HEK293T (cell line): ENCODE results near the gene RAB22A.
A peak's percentile ranks its signal among the peaks of the same experiment; 100 is the strongest.

Experiments
- CTCF ChIA-PET: fragments of 350-600 bp; formaldehyde crosslinking; extraction: SDS; loops from one replicate; lab custom pipeline; 2021; ENCODE audit warnings: antibody characterized with exemption, inconsistent platforms; lab: Yijun Ruan, JAX
- POLR2A ChIA-PET: fragments of 350-600 bp; formaldehyde crosslinking; extraction: SDS; loops from one replicate; lab custom pipeline; 2020; ENCODE audit warnings: antibody characterized with exemption, inconsistent platforms; lab: Yijun Ruan, JAX
- DNase-seq: peaks from one replicate; pipeline ENCODE4 v3.0.0; 2012; ENCODE audit warnings: mixed read lengths; ENCODE audit errors: extremely low spot score
- ARNT ChIP-seq: fragments of 450-650 bp; IDR thresholded peaks from 2 replicates; pipeline ENCODE4 v1.6.1; 2017; ENCODE audit warnings: mild to moderate bottlenecking
- BHLHE40 ChIP-seq: fragments of 450-650 bp; IDR thresholded peaks from 2 replicates; pipeline ENCODE4 v1.6.1; 2016; ENCODE audit warnings: mild to moderate bottlenecking, moderate library complexity, borderline replicate concordance
- CTBP1 ChIP-seq: fragments of 450-650 bp; IDR thresholded peaks from 2 replicates; pipeline ENCODE4 v1.6.1; 2016; ENCODE audit warnings: borderline replicate concordance
- ELF4 ChIP-seq: fragments of 450-650 bp; IDR thresholded peaks from 2 replicates; pipeline ENCODE4 v1.6.1; 2017; ENCODE audit warnings: antibody characterized with exemption
- FOXA1 ChIP-seq: fragments of 450-650 bp; IDR thresholded peaks from 2 replicates; pipeline ENCODE4 v1.6.1; 2016; ENCODE audit warnings: mild to moderate bottlenecking
- FOXK2 ChIP-seq: fragments of 450-650 bp; IDR thresholded peaks from 2 replicates; pipeline ENCODE4 v1.6.1; 2016; ENCODE audit warnings: mild to moderate bottlenecking
- FOXM1 ChIP-seq: fragments of 450-650 bp; IDR thresholded peaks from 2 replicates; pipeline ENCODE4 v1.6.1; 2017; ENCODE audit warnings: mild to moderate bottlenecking, borderline replicate concordance
- HDGF ChIP-seq: fragments of 450-650 bp; IDR thresholded peaks from 2 replicates; pipeline ENCODE4 v1.6.1; 2017; ENCODE audit warnings: antibody characterized with exemption, borderline replicate concordance
- L3MBTL2 ChIP-seq: fragments of 450-650 bp; conservative IDR thresholded peaks from 2 replicates; pipeline ENCODE4 v1.6.1; 2016; ENCODE audit warnings: mild to moderate bottlenecking
- LEF1 ChIP-seq: fragments of 450-650 bp; IDR thresholded peaks from 2 replicates; pipeline ENCODE4 v1.6.1; 2017; ENCODE audit warnings: mild to moderate bottlenecking, borderline replicate concordance
- NFRKB ChIP-seq: fragments of 450-650 bp; IDR thresholded peaks from 2 replicates; pipeline ENCODE4 v1.6.1; 2016; ENCODE audit warnings: mild to moderate bottlenecking, moderate library complexity
- PKNOX1 ChIP-seq: fragments of 450-650 bp; IDR thresholded peaks from 2 replicates; pipeline ENCODE4 v1.6.1; 2016
- SP1 ChIP-seq: fragments of 450-650 bp; IDR thresholded peaks from 2 replicates; pipeline ENCODE4 v1.6.1; 2017
- SUZ12 ChIP-seq: fragments of 450-650 bp; IDR thresholded peaks from 2 replicates; pipeline ENCODE4 v1.6.1; 2016; ENCODE audit warnings: mild to moderate bottlenecking
- TARDBP ChIP-seq: fragments of 450-650 bp; IDR thresholded peaks from 2 replicates; pipeline ENCODE4 v1.6.1; 2016
- ZNF384 ChIP-seq: fragments of 450-650 bp; IDR thresholded peaks from 2 replicates; pipeline ENCODE4 v1.6.1; 2016

Gene RAB22A

GRCh38 chr20:58306421-58307261 is 2.9 kb upstream of the RAB22A start:
- no peak for DNase-seq
- CTCF ChIA-PET, result no interaction called here
- POLR2A ChIA-PET, result no interaction called here
- TF ChIP-seq ELF4 (no peak), FOXM1 (no peak), L3MBTL2 (no peak), CTBP1 (no peak), ARNT (no peak), ZNF384 (no peak), FOXK2 (no peak), HDGF (no peak), PKNOX1 (no peak)

- ChIA-PET POLR2A (no interaction called here), CTCF (no interaction called here)
- no peak for DNase-seq
- no peak for TF ChIP-seq ELF4
- no peak for TF ChIP-seq L3MBTL2
- TF ChIP-seq SUZ12, result no peak
- no peak for TF ChIP-seq FOXA1
- no peak for TF ChIP-seq HDGF
- TF ChIP-seq LEF1, result no peak
- no peak for TF ChIP-seq CTBP1
- TF ChIP-seq FOXM1, result no peak
- no peak for TF ChIP-seq ARNT
- TF ChIP-seq FOXK2, result no peak
- no peak for TF ChIP-seq BHLHE40
- no peak for TF ChIP-seq TARDBP
- TF ChIP-seq PKNOX1, result no peak
Measured at GRCh38 chr20:58307270-58307669, 2.2 kb upstream of the RAB22A start.

- TF ChIP-seq FOXA1, result no peak
- no peak for TF ChIP-seq LEF1
- no peak for TF ChIP-seq HDGF
- TF ChIP-seq CTBP1, result no peak
- no peak for TF ChIP-seq ARNT
- TF ChIP-seq SUZ12, result no peak
- TF ChIP-seq L3MBTL2, result no peak
- TF ChIP-seq TARDBP, result no peak
- TF ChIP-seq FOXK2, result no peak
- TF ChIP-seq BHLHE40, result no peak
- no peak for TF ChIP-seq NFRKB
- TF ChIP-seq FOXM1, result no peak
- no peak for TF ChIP-seq SP1
- no peak for TF ChIP-seq PKNOX1
- no peak for TF ChIP-seq ELF4
- no peak for TF ChIP-seq ZNF384
- DNase-seq, result no peak
- CTCF ChIA-PET, result no interaction called here
- POLR2A ChIA-PET, result interaction anchor here (0.9 kb wide), 1 partner anchor 81 kb away, joined by 4 read pairs; the partner anchor contains the start of gene VAPB
Measured at GRCh38 chr20:58308290-58308679, 1.2 kb upstream of the RAB22A start.

- CTCF ChIA-PET, result interaction anchor here (1.0 kb wide), 1 partner anchor 138 kb away, joined by 3 read pairs; no protein-coding TSS in a partner anchor
- POLR2A ChIA-PET, result interaction anchor here (0.9 to 1.2 kb wide), 2 partner anchors 14 to 80 kb away, joined by 3 to 4 read pairs; partner anchors contain the start of gene VAPB
- peak; percentile 84 for TF ChIP-seq SP1
- TF ChIP-seq TARDBP, result no peak
- DNase-seq, result peak; percentile 82
Measured at GRCh38 chr20:58308680-58309527, 611 bp upstream of the RAB22A start.

- no peak for TF ChIP-seq ELF4
- TF ChIP-seq FOXM1, result no peak
- no peak for TF ChIP-seq L3MBTL2
- no peak for TF ChIP-seq CTBP1
- TF ChIP-seq BHLHE40, result no peak
- no peak for TF ChIP-seq FOXK2
- TF ChIP-seq PKNOX1, result no peak
- TF ChIP-seq TARDBP, result no peak
Measured at GRCh38 chr20:58310291-58310782, 822 bp downstream of the RAB22A start.

More at GRCh38 chr20:58310291-58310782, 822 bp downstream of the RAB22A start:
- ChIA-PET POLR2A (interaction anchor here (1.2 to 1.4 kb wide), 2 partner anchors 13 to 78 kb away, joined by 3 to 4 read pairs; partner anchors contain the start of gene VAPB), CTCF (interaction anchor here (1.0 kb wide), 1 partner anchor 137 kb away, joined by 3 read pairs; no protein-coding TSS in a partner anchor)
- DNase-seq, result no peak
